HEK293 (cell line): ENCODE results near the gene SRR.

Experiments used
- CTCF ChIA-PET: fragments of 350-600 bp; formaldehyde crosslinking; extraction: SDS; loops from one replicate; lab custom pipeline; 2021; ENCODE audit warnings: antibody characterized with exemption; lab: Yijun Ruan, JAX
- POLR2A ChIA-PET: fragments of 300-600 bp; formaldehyde crosslinking; extraction: SDS; loops from one replicate; lab custom pipeline; 2020; ENCODE audit warnings: antibody characterized with exemption, inconsistent platforms; lab: Yijun Ruan, JAX
- H3K27ac ChIP-seq: fragments of 200-500 bp; sonication (Bioruptor generic); 2 replicates; pipeline ENCODE4 v1.5.1; 2014; ENCODE audit warnings: low read depth, low read length, control low read depth, inconsistent platforms; ENCODE audit errors: extremely low read depth
- H3K36me3 ChIP-seq, 2 experiments: fragments of 200-500 bp in 1 of 2; sonication (Bioruptor generic) in 1 of 2; 1 replicate in 1 of 2; 2 replicates in 1 of 2; pipeline ENCODE4 v1.5.1; 2014 to 2017; ENCODE audit warnings: inconsistent platforms in 2 of 2, low read length in 2 of 2; ENCODE audit not compliant: control insufficient read depth in 2 of 2, insufficient read depth in 1 of 2
- H3K4me1 ChIP-seq: fragments of 200-500 bp; sonication (Bioruptor generic); 2 replicates; pipeline ENCODE4 v1.5.1; 2014; ENCODE audit warnings: mild to moderate bottlenecking, low read length, inconsistent platforms; ENCODE audit not compliant: control insufficient read depth, insufficient read depth
- H3K4me3 ChIP-seq: 2 replicates; pipeline ENCODE4 v1.5.1; 2011; ENCODE audit warnings: low read depth, mild to moderate bottlenecking, control low read depth, low read length, moderate library complexity
- H3K9me3 ChIP-seq: fragments of 200-500 bp; sonication (Bioruptor generic); 2 replicates; pipeline ENCODE4 v1.5.1; 2014; ENCODE audit warnings: low read depth, low read length, inconsistent platforms; ENCODE audit not compliant: control insufficient read depth, insufficient read depth
- BCL11B ChIP-seq: fragments of 450-650 bp; formaldehyde crosslinking; IDR thresholded peaks from 2 replicates; pipeline ENCODE4 v1.5.1; 2016; ENCODE audit warnings: low read depth, missing biosample characterization, missing genetic modification characterization
- EGR2 ChIP-seq: fragments of 450-650 bp; formaldehyde crosslinking; IDR thresholded peaks from 2 replicates; pipeline ENCODE4 v1.5.1; 2016; ENCODE audit warnings: low read depth, missing biosample characterization, missing genetic modification characterization
- GLIS1 ChIP-seq: fragments of 450-650 bp; formaldehyde crosslinking; IDR thresholded peaks from 2 replicates; pipeline ENCODE4 v1.5.1; 2016; ENCODE audit warnings: missing biosample characterization, missing genetic modification characterization
- GLIS2 ChIP-seq: fragments of 450-650 bp; formaldehyde crosslinking; IDR thresholded peaks from 2 replicates; pipeline ENCODE4 v1.5.1; 2016; ENCODE audit warnings: missing biosample characterization, missing genetic modification characterization
- IKZF3 ChIP-seq: fragments of 450-650 bp; IDR thresholded peaks from 2 replicates; pipeline ENCODE4 v1.5.0; 2018; ENCODE audit warnings: missing biosample characterization, mild to moderate bottlenecking, missing genetic modification characterization, moderate library complexity
- KLF1 ChIP-seq: fragments of 450-650 bp; formaldehyde crosslinking; IDR thresholded peaks from 2 replicates; pipeline ENCODE4 v1.5.1; 2016; ENCODE audit warnings: missing biosample characterization, missing genetic modification characterization
- KLF10 ChIP-seq: fragments of 450-650 bp; IDR thresholded peaks from 2 replicates; pipeline ENCODE4 v1.5.1; 2018; ENCODE audit warnings: missing biosample characterization, mild to moderate bottlenecking, missing genetic modification characterization
- KLF16 ChIP-seq: fragments of 450-650 bp; formaldehyde crosslinking; IDR thresholded peaks from 2 replicates; pipeline ENCODE4 v1.5.1; 2017; ENCODE audit warnings: missing biosample characterization, missing genetic modification characterization
- KLF9 ChIP-seq: fragments of 450-650 bp; formaldehyde crosslinking; IDR thresholded peaks from 2 replicates; pipeline ENCODE4 v1.5.1; 2016; ENCODE audit warnings: missing biosample characterization, missing genetic modification characterization, low read depth
- SP2 ChIP-seq: fragments of 450-650 bp; formaldehyde crosslinking; IDR thresholded peaks from 2 replicates; pipeline ENCODE4 v1.5.1; 2016; ENCODE audit warnings: missing biosample characterization, missing genetic modification characterization
- SP3 ChIP-seq: fragments of 450-650 bp; formaldehyde crosslinking; IDR thresholded peaks from 2 replicates; pipeline ENCODE4 v1.5.1; 2016; ENCODE audit warnings: missing biosample characterization, missing genetic modification characterization
- TCF7L2 ChIP-seq: IDR thresholded peaks from 2 replicates; pipeline ENCODE4 v1.6.1; 2011; ENCODE audit warnings: low read depth, mild to moderate bottlenecking, inconsistent platforms, low read length, moderate library complexity, borderline replicate concordance
- ZBTB17 ChIP-seq: fragments of 450-650 bp; formaldehyde crosslinking; IDR thresholded peaks from 2 replicates; pipeline ENCODE4 v1.5.1; 2016; ENCODE audit warnings: missing biosample characterization, missing genetic modification characterization
- ZBTB48 ChIP-seq: fragments of 450-650 bp; formaldehyde crosslinking; IDR thresholded peaks from 2 replicates; pipeline ENCODE4 v1.5.1; 2016; ENCODE audit warnings: missing biosample characterization, missing genetic modification characterization
- ZBTB8A ChIP-seq: fragments of 450-650 bp; formaldehyde crosslinking; IDR thresholded peaks from 2 replicates; pipeline ENCODE4 v1.5.1; 2016; ENCODE audit warnings: missing biosample characterization, missing genetic modification characterization
- ZEB2 ChIP-seq: fragments of 450-650 bp; formaldehyde crosslinking; IDR thresholded peaks from 2 replicates; pipeline ENCODE4 v1.5.1; 2016; ENCODE audit warnings: missing biosample characterization, missing genetic modification characterization
- ZFHX2 ChIP-seq: fragments of 450-650 bp; formaldehyde crosslinking; conservative IDR thresholded peaks from 2 replicates; pipeline ENCODE4 v1.5.1; 2016; ENCODE audit warnings: missing biosample characterization, missing genetic modification characterization
- ZIC2 ChIP-seq: fragments of 450-650 bp; formaldehyde crosslinking; IDR thresholded peaks from 2 replicates; pipeline ENCODE4 v1.5.1; 2016; ENCODE audit warnings: missing biosample characterization, missing genetic modification characterization
- ZNF121 ChIP-seq: fragments of 450-650 bp; formaldehyde crosslinking; IDR thresholded peaks from 2 replicates; pipeline ENCODE4 v1.5.1; 2016; ENCODE audit warnings: missing biosample characterization, missing genetic modification characterization
- ZNF132 ChIP-seq: fragments of 450-650 bp; formaldehyde crosslinking; IDR thresholded peaks from 2 replicates; pipeline ENCODE4 v1.5.1; 2017; ENCODE audit warnings: missing biosample characterization, missing genetic modification characterization, borderline replicate concordance
- ZNF335 ChIP-seq: fragments of 450-650 bp; formaldehyde crosslinking; conservative IDR thresholded peaks from 2 replicates; pipeline ENCODE4 v1.5.1; 2016; ENCODE audit warnings: missing biosample characterization, missing genetic modification characterization
- ZNF394 ChIP-seq: fragments of 450-650 bp; formaldehyde crosslinking; IDR thresholded peaks from 2 replicates; pipeline ENCODE4 v1.5.1; 2016; ENCODE audit warnings: missing biosample characterization, missing genetic modification characterization, mild to moderate bottlenecking, moderate library complexity, borderline replicate concordance
- ZNF423 ChIP-seq: fragments of 450-650 bp; formaldehyde crosslinking; IDR thresholded peaks from 2 replicates; pipeline ENCODE4 v1.5.1; 2016; ENCODE audit warnings: missing biosample characterization, missing genetic modification characterization
- ZNF530 ChIP-seq: fragments of 450-650 bp; formaldehyde crosslinking; IDR thresholded peaks from 2 replicates; pipeline ENCODE4 v1.5.1; 2016; ENCODE audit warnings: low read depth, missing biosample characterization, missing genetic modification characterization
- ZNF549 ChIP-seq: fragments of 450-650 bp; IDR thresholded peaks from 2 replicates; pipeline ENCODE4 v1.5.1; 2018; ENCODE audit warnings: missing biosample characterization, missing genetic modification characterization, mild to moderate bottlenecking, inconsistent platforms, moderate library complexity
- ZNF660 ChIP-seq: fragments of 450-650 bp; IDR thresholded peaks from 2 replicates; pipeline ENCODE4 v1.5.1; 2018; ENCODE audit warnings: missing biosample characterization, mild to moderate bottlenecking, missing genetic modification characterization
- ZNF707 ChIP-seq: fragments of 450-650 bp; formaldehyde crosslinking; IDR thresholded peaks from 2 replicates; pipeline ENCODE4 v1.5.1; 2016; ENCODE audit warnings: missing biosample characterization, missing genetic modification characterization
- ZNF785 ChIP-seq: fragments of 450-650 bp; formaldehyde crosslinking; IDR thresholded peaks from 2 replicates; pipeline ENCODE4 v1.5.1; 2016; ENCODE audit warnings: missing biosample characterization, missing genetic modification characterization
- ZSCAN30 ChIP-seq: fragments of 450-650 bp; IDR thresholded peaks from 2 replicates; pipeline ENCODE4 v1.5.1; 2018; ENCODE audit warnings: missing biosample characterization, mild to moderate bottlenecking, missing genetic modification characterization, moderate library complexity
- TF ChIP-seq, protein P1 (sequence below): fragments of 450-650 bp; formaldehyde crosslinking; IDR thresholded peaks from 2 replicates; pipeline ENCODE4 v1.5.1; 2017; ENCODE audit warnings: missing biosample characterization, missing genetic modification characterization
- TF ChIP-seq, protein P2 (sequence below): fragments of 450-650 bp; formaldehyde crosslinking; IDR thresholded peaks from 2 replicates; pipeline ENCODE4 v1.5.1; 2016; ENCODE audit warnings: missing biosample characterization, missing genetic modification characterization
- TF ChIP-seq, protein P3 (sequence below): fragments of 450-650 bp; formaldehyde crosslinking; optimal IDR thresholded peaks from 2 replicates; pipeline ENCODE3; 2016; ENCODE audit warnings: missing biosample characterization, mild to moderate bottlenecking, missing genetic modification characterization
- TF ChIP-seq, protein P4 (sequence below): fragments of 450-650 bp; formaldehyde crosslinking; IDR thresholded peaks from 2 replicates; pipeline ENCODE4 v1.5.1; 2016; ENCODE audit warnings: missing biosample characterization, missing genetic modification characterization

The SRR gene

DNA sequence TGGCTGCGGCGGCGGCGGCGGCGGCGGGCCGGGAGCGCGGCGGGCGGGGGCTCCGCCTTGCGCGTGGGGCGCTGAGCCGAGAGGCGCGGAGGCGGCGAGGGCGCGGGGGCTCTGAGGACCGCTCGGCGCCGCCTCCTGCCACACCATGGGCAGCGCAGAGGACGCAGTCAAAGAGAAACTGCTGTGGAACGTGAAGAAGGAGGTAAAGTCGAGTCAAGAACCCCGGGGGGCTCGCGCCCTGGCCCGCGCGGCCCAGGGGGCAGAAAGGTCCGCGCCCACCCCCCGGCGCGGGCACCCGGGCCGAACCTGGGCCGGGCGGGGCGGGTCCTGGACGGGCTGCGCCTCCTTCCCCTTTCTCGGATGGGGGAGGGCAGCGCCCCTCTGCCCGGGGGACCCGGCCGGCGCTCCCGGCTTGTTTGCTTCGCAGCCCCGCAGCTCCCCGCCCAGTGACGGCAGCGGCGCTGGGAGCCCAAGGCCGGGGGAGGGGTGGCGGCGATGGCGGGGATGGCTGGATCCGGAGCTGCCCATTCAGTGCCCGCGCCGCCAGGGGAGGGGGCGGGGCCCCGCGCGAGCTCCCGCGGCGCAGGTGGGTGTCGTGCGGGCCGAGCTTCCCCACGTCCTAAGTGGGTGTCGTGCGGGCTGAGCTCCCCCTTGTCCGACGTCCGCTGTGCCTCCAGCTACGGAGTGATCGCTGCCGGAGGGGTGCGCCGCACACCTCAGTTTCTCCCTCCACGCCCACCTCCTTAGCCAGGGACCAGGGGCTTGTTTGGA lies 34.0 kb downstream of the SRR start:
- ChIA-PET CTCF (interaction anchor here (0.6 to 10.9 kb wide), 6 partner anchors 12 to 284 kb away, joined by 3 to 110 read pairs (median 4); no protein-coding TSS in a partner anchor), POLR2A (interaction anchor here (0.6 to 4.0 kb wide), 10 partner anchors 9 to 292 kb away, joined by 3 to 49 read pairs (median 6); partner anchors contain the start of genes SMG6 and SRR)
- peaks cover 14% of the 10 kb centered on the region for H3K4me1 ChIP-seq
- peak overlapping the region; percentile 87 for H3K27ac ChIP-seq
- no peaks in the 10 kb centered on the region for H3K9me3 ChIP-seq
- H3K36me3 ChIP-seq, result peaks cover 27 to 35% of the 10 kb centered on the region in 2 experiments
- peak overlapping the region; percentile 56 for H3K4me3 ChIP-seq
- TF ChIP-seq ZBTB17 (tag by site-specific recombination) (0 out of 2 replicates have a peak, but pooled peaks have one; percentile 10), IKZF3 (tag by site-specific recombination) (peak; percentile 23; the same call in 1 of the 2 replicates), ZNF549 (no peak), ZBTB8A (tag by site-specific recombination) (peak; percentile 53), ZNF660 (tag by site-specific recombination) (no peak), ZNF423 (0 out of 2 replicates have a peak, but pooled peaks have one; percentile 35), KLF9 (tag by site-specific recombination) (peak; percentile 96), KLF16 (tag by site-specific recombination) (peak; percentile 54; the same call in 1 of the 2 replicates), ZIC2 (tag by site-specific recombination) (peak; percentile 62; the same call in 1 of the 2 replicates), SP2 (peak; percentile 52), ZNF707 (tag by site-specific recombination) (no peak), KLF10 (tag by site-specific recombination) (0 out of 2 replicates have a peak, but pooled peaks have one; percentile 41), ZFHX2 (tag by site-specific recombination) (peak; percentile 92), SP3 (tag by site-specific recombination) (peak; percentile 54), ZNF335 (tag by site-specific recombination) (peak; percentile 70), BCL11B (tag by site-specific recombination) (no peak), ZNF121 (tag by site-specific recombination) (no peak), ZEB2 (peak; percentile 64), ZSCAN30 (tag by site-specific recombination) (0 out of 2 replicates have a peak, but pooled peaks have one; percentile 26), TCF7L2 (no peak), EGR2 (peak; percentile 82), ZNF530 (tag by site-specific recombination) (no peak), ZNF394 (tag by site-specific recombination) (0 out of 2 replicates have a peak, but pooled peaks have one; percentile 20), GLIS2 (tag by site-specific recombination) (peak; percentile 58), GLIS1 (peak; percentile 61), ZNF132 (tag by site-specific recombination) (no peak), ZNF785 (tag by site-specific recombination) (no peak), ZBTB48 (peak; percentile 71), KLF1 (tag by site-specific recombination) (0 out of 2 replicates have a peak, but pooled peaks have one; percentile 23)
- TF ChIP-seq, protein P1, sequence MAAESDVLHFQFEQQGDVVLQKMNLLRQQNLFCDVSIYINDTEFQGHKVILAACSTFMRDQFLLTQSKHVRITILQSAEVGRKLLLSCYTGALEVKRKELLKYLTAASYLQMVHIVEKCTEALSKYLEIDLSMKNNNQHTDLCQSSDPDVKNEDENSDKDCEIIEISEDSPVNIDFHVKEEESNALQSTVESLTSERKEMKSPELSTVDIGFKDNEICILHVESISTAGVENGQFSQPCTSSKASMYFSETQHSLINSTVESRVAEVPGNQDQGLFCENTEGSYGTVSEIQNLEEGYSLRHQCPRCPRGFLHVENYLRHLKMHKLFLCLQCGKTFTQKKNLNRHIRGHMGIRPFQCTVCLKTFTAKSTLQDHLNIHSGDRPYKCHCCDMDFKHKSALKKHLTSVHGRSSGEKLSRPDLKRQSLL (tag by site-specific recombination), result 0 out of 2 replicates have a peak, but pooled peaks have one; percentile 7
- TF ChIP-seq, protein P2, sequence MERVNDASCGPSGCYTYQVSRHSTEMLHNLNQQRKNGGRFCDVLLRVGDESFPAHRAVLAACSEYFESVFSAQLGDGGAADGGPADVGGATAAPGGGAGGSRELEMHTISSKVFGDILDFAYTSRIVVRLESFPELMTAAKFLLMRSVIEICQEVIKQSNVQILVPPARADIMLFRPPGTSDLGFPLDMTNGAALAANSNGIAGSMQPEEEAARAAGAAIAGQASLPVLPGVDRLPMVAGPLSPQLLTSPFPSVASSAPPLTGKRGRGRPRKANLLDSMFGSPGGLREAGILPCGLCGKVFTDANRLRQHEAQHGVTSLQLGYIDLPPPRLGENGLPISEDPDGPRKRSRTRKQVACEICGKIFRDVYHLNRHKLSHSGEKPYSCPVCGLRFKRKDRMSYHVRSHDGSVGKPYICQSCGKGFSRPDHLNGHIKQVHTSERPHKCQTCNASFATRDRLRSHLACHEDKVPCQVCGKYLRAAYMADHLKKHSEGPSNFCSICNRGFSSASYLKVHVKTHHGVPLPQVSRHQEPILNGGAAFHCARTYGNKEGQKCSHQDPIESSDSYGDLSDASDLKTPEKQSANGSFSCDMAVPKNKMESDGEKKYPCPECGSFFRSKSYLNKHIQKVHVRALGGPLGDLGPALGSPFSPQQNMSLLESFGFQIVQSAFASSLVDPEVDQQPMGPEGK (tag by site-specific recombination), result peak; percentile 75; the same call in 1 of the 2 replicates
- TF ChIP-seq, protein P3, sequence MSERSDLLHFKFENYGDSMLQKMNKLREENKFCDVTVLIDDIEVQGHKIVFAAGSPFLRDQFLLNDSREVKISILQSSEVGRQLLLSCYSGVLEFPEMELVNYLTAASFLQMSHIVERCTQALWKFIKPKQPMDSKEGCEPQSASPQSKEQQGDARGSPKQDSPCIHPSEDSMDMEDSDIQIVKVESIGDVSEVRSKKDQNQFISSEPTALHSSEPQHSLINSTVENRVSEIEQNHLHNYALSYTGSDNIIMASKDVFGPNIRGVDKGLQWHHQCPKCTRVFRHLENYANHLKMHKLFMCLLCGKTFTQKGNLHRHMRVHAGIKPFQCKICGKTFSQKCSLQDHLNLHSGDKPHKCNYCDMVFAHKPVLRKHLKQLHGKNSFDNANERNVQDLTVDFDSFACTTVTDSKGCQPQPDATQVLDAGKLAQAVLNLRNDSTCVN (tag by site-specific recombination), result peak; percentile 54
- TF ChIP-seq, protein P4, sequence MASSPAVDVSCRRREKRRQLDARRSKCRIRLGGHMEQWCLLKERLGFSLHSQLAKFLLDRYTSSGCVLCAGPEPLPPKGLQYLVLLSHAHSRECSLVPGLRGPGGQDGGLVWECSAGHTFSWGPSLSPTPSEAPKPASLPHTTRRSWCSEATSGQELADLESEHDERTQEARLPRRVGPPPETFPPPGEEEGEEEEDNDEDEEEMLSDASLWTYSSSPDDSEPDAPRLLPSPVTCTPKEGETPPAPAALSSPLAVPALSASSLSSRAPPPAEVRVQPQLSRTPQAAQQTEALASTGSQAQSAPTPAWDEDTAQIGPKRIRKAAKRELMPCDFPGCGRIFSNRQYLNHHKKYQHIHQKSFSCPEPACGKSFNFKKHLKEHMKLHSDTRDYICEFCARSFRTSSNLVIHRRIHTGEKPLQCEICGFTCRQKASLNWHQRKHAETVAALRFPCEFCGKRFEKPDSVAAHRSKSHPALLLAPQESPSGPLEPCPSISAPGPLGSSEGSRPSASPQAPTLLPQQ (tag by site-specific recombination), result no peak
